Activated T-cell treated with anti-CD3 and anti-CD28 coated beads, Interleukin-2, amount 50 U/mL, for 48 hours (primary cell): ENCODE measurements around the gene TRIP13.
A peak's percentile ranks its signal among the peaks of the same experiment; 100 is the strongest.
"Not testable (repeated sequence)": the region's sequence is repeated elsewhere in the genome, so short reads cannot be mapped to it uniquely, and the experiment has no call there.

Experiments
- DNase-seq, 2 experiments: peaks; one replicate each; pipeline ENCODE4 v3.0.0-alpha.2; 2020

TRIP13 gene

GRCh38 chr5:893137-893506, 438 bp downstream of the TRIP13 start:
- no peak for DNase-seq

- no peak for DNase-seq
These were observed 1.0 kb downstream of the TRIP13 start for GRCh38 chr5:893711-894110.

- DNase-seq: no peak
These were observed 8.1 kb downstream of the TRIP13 start for GRCh38 chr5:900781-901180.

GRCh38 chr5:902129-902916, 9.6 kb downstream of the TRIP13 start:
- DNase-seq: no peak

- DNase-seq: no peak
These were observed 11.0 kb downstream of the TRIP13 start for GRCh38 chr5:903756-904096.

GRCh38 chr5:905139-905642, 12.5 kb downstream of the TRIP13 start:
- DNase-seq: no peak

- DNase-seq: peak in 1 of 2 experiments; percentile 8
These were observed 14.8 kb downstream of the TRIP13 start for GRCh38 chr5:907366-907910.

- no peak for DNase-seq
These were observed 15.5 kb downstream of the TRIP13 start for GRCh38 chr5:908172-908571.

- peak in 1 of 2 experiments; percentile 11 for DNase-seq
These were observed 16.4 kb downstream of the TRIP13 start for GRCh38 chr5:909086-909485.

- DNase-seq: peak in 1 of 2 experiments; percentile 10
These were observed 17.5 kb downstream of the TRIP13 start for GRCh38 chr5:909994-910768.

- DNase-seq: peak in 1 of 2 experiments; percentile 13
These were observed 18.1 kb downstream of the TRIP13 start for GRCh38 chr5:910769-911160.

GRCh38 chr5:911601-912000, 18.9 kb downstream of the TRIP13 start:
- peak in 1 of 2 experiments; percentile 14 for DNase-seq

- DNase-seq: peak; percentile 86 to 89
These were observed 19.8 kb downstream of the TRIP13 start for GRCh38 chr5:912280-913091.

- no peak for DNase-seq
These were observed 21.5 kb downstream of the TRIP13 start for GRCh38 chr5:914174-914573.

GRCh38 chr5:914612-915011, 21.9 kb downstream of the TRIP13 start:
- DNase-seq: no peak

GRCh38 chr5:915346-915745, 22.7 kb downstream of the TRIP13 start:
- DNase-seq: not testable (repeated sequence)

GRCh38 chr5:915946-916345, 23.3 kb downstream of the TRIP13 start:
- peak in 1 of 2 experiments; percentile 11 for DNase-seq

GRCh38 chr5:916441-917293, 24.0 kb downstream of the TRIP13 start:
- peak in 1 of 2 experiments; percentile 7 for DNase-seq

GRCh38 chr5:918717-919116, 26.0 kb downstream of the TRIP13 start:
- DNase-seq: not testable (repeated sequence)

GRCh38 chr5:919356-920000, 26.8 kb downstream of the TRIP13 start:
- no peak for DNase-seq

GRCh38 chr5:920321-920720, 27.6 kb downstream of the TRIP13 start:
- DNase-seq: no peak
